ENCODE data around the gene LRP11.

DNA sequence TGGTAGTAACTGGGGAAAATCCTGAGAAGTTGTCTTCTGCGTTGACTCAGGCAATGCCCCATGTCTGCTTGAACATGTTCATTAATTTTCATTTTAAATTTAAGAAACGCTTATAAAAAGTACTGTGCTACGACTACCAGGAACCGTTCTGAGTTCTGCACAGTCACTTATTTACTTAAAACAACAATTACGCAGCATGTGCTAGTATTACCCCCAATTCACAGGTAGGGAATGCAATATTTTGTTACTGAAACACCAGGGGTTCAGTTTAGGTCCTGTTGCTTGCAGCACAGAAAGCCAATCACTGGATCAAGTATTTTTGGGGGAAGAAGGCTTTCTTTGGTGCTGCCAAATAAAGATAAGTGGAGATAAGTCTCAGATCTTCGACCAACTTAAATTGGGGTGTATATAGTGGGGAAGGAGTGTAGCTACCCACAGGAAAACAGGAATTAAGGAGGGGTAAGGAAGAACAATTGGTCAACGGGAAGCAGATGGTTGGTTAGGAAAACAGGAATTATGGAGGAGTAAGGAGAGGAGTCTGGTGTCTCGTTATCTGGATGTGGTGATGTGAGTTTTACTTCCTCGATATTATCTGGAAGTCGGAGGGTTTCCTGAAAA is 5.2 kb upstream of the LRP11 start:
- TF ChIP-seq, protein P1, sequence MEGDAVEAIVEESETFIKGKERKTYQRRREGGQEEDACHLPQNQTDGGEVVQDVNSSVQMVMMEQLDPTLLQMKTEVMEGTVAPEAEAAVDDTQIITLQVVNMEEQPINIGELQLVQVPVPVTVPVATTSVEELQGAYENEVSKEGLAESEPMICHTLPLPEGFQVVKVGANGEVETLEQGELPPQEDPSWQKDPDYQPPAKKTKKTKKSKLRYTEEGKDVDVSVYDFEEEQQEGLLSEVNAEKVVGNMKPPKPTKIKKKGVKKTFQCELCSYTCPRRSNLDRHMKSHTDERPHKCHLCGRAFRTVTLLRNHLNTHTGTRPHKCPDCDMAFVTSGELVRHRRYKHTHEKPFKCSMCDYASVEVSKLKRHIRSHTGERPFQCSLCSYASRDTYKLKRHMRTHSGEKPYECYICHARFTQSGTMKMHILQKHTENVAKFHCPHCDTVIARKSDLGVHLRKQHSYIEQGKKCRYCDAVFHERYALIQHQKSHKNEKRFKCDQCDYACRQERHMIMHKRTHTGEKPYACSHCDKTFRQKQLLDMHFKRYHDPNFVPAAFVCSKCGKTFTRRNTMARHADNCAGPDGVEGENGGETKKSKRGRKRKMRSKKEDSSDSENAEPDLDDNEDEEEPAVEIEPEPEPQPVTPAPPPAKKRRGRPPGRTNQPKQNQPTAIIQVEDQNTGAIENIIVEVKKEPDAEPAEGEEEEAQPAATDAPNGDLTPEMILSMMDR (IDR thresholded peaks at IDR 0.05 in 2 of 3, conservative IDR thresholded peaks at IDR 0.05 in 1 of 3; ENCODE audit: control insufficient read depth in 2 of 3, extremely low read depth in 1 of 3, insufficient read depth in 1 of 3, low read depth in 3 of 3, low read length in 3 of 3): no peak
- TF ChIP-seq IKZF1 (conservative IDR thresholded peaks at IDR 0.05): no peak
- TF ChIP-seq FOXM1 (IDR thresholded peaks at IDR 0.05; ENCODE audit: low read depth, low read length): no peak
